ENCODE measurements around the gene ITGAE.
A peak's percentile ranks its signal among the peaks of the same experiment; 100 is the strongest.

Gene ITGAE

GRCh38 chr17:3723556-3724377, 77.2 kb downstream of the ITGAE start, which contains the start of gene HASPIN (continued):
- TF ChIP-seq ZNF202 (tag by site-specific recombination; IDR thresholded peaks at IDR 0.05; ENCODE audit: borderline replicate concordance) (no peak), ZNF175 (tag by site-specific recombination; IDR thresholded peaks at IDR 0.05) (no peak), ZNF473 (tag by site-specific recombination; IDR thresholded peaks at IDR 0.05) (no peak), ZNF221 (tag by site-specific recombination; IDR thresholded peaks at IDR 0.05; ENCODE audit: borderline replicate concordance) (no peak), ZBTB26 (tag by site-specific recombination; optimal IDR thresholded peaks at IDR 0.05) (peak; percentile 93), ZNF518A (tag by site-specific recombination; conservative IDR thresholded peaks at IDR 0.05; ENCODE audit: low read depth) (no peak), ZNF280C (tag by site-specific recombination; IDR thresholded peaks at IDR 0.05) (no peak), ZNF362 (tag by site-specific recombination; IDR thresholded peaks at IDR 0.05) (no peak), WT1 (tag by site-specific recombination; IDR thresholded peaks at IDR 0.05) (peak; percentile 41; the same call in 1 of the 2 replicates), ZNF571 (tag by site-specific recombination; IDR thresholded peaks at IDR 0.05) (no peak), ZNF654 (tag by site-specific recombination; IDR thresholded peaks at IDR 0.05; ENCODE audit: low read depth) (no peak), ZNF501 (tag by site-specific recombination; IDR thresholded peaks at IDR 0.05) (peak; percentile 51), ZNF292 (tag by site-specific recombination; IDR thresholded peaks at IDR 0.05; ENCODE audit: borderline replicate concordance, low read depth) (no peak), ZNF529 (tag by site-specific recombination; IDR thresholded peaks at IDR 0.05; ENCODE audit: insufficient replicate concordance) (no peak), ZNF449 (tag by site-specific recombination; IDR thresholded peaks at IDR 0.05) (no peak), ZNF658 (tag by site-specific recombination; IDR thresholded peaks at IDR 0.05) (no peak), GFI1B (tag by site-specific recombination; IDR thresholded peaks at IDR 0.05) (no peak), ZNF140 (tag by site-specific recombination; IDR thresholded peaks at IDR 0.05) (no peak), ZNF664 (tag by site-specific recombination; IDR thresholded peaks at IDR 0.05) (no peak), YY1 (tag by site-specific recombination; IDR thresholded peaks at IDR 0.05) (peak; percentile 89), ZNF211 (tag by site-specific recombination; IDR thresholded peaks at IDR 0.05; ENCODE audit: low read depth) (no peak), KLF1 (tag by site-specific recombination; IDR thresholded peaks at IDR 0.05) (no peak), ZNF792 (tag by site-specific recombination; IDR thresholded peaks at IDR 0.05) (no peak; the same call in 1 of the 2 replicates), TCF7L2 (IDR thresholded peaks at IDR 0.05; ENCODE audit: borderline replicate concordance, low read depth, low read length) (no peak), TRIM28 (IDR thresholded peaks at IDR 0.05; ENCODE audit: borderline replicate concordance, low read length) (peak; percentile 13; the same call in 1 of the 2 replicates), ZNF510 (tag by site-specific recombination; IDR thresholded peaks at IDR 0.05; ENCODE audit: insufficient replicate concordance) (no peak), ZNF37A (tag by site-specific recombination; IDR thresholded peaks at IDR 0.05) (no peak; the same call in 1 of the 2 replicates), ZNF391 (tag by site-specific recombination; IDR thresholded peaks at IDR 0.05; ENCODE audit: borderline replicate concordance, low read depth) (no peak), ZNF585B (tag by site-specific recombination; IDR thresholded peaks at IDR 0.05) (0 out of 2 replicates have a peak, but pooled peaks have one; percentile 9)

All from HEK293 (cell line).